Measurements from ENCODE around the gene EEA1.

DNA sequence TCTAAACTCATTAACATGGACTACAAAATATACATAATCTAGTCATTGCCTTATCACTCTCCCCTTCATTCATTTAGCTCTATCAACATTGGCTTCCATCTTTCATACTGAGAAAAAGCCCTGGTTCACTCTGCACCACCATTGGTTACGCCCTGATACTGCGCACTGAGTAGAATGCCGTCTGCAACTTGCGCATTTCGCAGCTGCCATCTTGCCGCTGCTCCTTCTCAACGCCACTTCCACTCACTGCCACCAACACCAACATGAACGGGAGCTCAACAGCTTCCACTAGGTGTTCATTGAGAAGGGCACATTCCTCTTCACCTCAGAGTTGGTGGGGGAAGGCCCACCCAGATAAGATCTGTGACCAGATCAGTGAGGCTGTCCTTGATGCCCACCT is 71.3 kb downstream of the EEA1 start:
- TF ChIP-seq, protein P1, sequence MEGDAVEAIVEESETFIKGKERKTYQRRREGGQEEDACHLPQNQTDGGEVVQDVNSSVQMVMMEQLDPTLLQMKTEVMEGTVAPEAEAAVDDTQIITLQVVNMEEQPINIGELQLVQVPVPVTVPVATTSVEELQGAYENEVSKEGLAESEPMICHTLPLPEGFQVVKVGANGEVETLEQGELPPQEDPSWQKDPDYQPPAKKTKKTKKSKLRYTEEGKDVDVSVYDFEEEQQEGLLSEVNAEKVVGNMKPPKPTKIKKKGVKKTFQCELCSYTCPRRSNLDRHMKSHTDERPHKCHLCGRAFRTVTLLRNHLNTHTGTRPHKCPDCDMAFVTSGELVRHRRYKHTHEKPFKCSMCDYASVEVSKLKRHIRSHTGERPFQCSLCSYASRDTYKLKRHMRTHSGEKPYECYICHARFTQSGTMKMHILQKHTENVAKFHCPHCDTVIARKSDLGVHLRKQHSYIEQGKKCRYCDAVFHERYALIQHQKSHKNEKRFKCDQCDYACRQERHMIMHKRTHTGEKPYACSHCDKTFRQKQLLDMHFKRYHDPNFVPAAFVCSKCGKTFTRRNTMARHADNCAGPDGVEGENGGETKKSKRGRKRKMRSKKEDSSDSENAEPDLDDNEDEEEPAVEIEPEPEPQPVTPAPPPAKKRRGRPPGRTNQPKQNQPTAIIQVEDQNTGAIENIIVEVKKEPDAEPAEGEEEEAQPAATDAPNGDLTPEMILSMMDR (IDR thresholded peaks at IDR 0.05): no peak
- no peak for TF ChIP-seq EP300 (IDR thresholded peaks at IDR 0.05; ENCODE audit: low read depth)
- no peak for TF ChIP-seq POLR2AphosphoS5 (IDR thresholded peaks at IDR 0.05)

All from transverse colon (tissue), 4 donors.